Stimulated activated CD4-positive, alpha-beta T cell treated with anti-CD3 and anti-CD28 coated beads, Interleukin-12 subunit alpha, Interleukin-12 subunit beta, amount 100 ng/mL, for 4 hours (primary cell): ENCODE measurements around the gene STOX2.

Experiments used
- DNase-seq: peaks from one replicate; pipeline ENCODE4 v3.0.0-alpha.2; 2020

The STOX2 gene

GRCh38 chr4:183898456-183898855 is 6.7 kb upstream of the STOX2 start:
- no peak for DNase-seq

GRCh38 chr4:183903021-183903760 is 1.9 kb upstream of the STOX2 start:
- DNase-seq = no peak

GRCh38 chr4:183905593-183906488 is 734 bp downstream of the STOX2 start:
- no peak for DNase-seq

- DNase-seq = no peak
These were observed 1.3 kb downstream of the STOX2 start for GRCh38 chr4:183906489-183906738.

GRCh38 chr4:183906739-183907651 is 1.9 kb downstream of the STOX2 start:
- no peak for DNase-seq

GRCh38 chr4:183907871-183908683 is 3.0 kb downstream of the STOX2 start:
- DNase-seq = no peak

- no peak for DNase-seq
These were observed 4.1 kb downstream of the STOX2 start for GRCh38 chr4:183909187-183909586.

- no peak for DNase-seq
These were observed 4.7 kb downstream of the STOX2 start for GRCh38 chr4:183909801-183910200.

GRCh38 chr4:183912585-183912984 is 7.5 kb downstream of the STOX2 start:
- no peak for DNase-seq

- no peak for DNase-seq
These were observed 10.9 kb downstream of the STOX2 start for GRCh38 chr4:183915976-183916375.

GRCh38 chr4:183918696-183919095 is 13.6 kb downstream of the STOX2 start:
- no peak for DNase-seq

- DNase-seq = no peak
These were observed 14.0 kb downstream of the STOX2 start for GRCh38 chr4:183919141-183919540.

- no peak for DNase-seq
These were observed 15.4 kb downstream of the STOX2 start for GRCh38 chr4:183920512-183920911.

- DNase-seq = no peak
These were observed 16.2 kb downstream of the STOX2 start for GRCh38 chr4:183921335-183921734.

- DNase-seq = no peak
These were observed 19.4 kb downstream of the STOX2 start for GRCh38 chr4:183924362-183925044.

GRCh38 chr4:183926950-183927349 is 21.8 kb downstream of the STOX2 start:
- DNase-seq = no peak

GRCh38 chr4:183932576-183932975 is 27.5 kb downstream of the STOX2 start:
- DNase-seq = no peak

GRCh38 chr4:183934761-183935160 is 29.7 kb downstream of the STOX2 start:
- no peak for DNase-seq

GRCh38 chr4:183935355-183936005 is 30.4 kb downstream of the STOX2 start:
- no peak for DNase-seq

GRCh38 chr4:183936047-183936446 is 30.9 kb downstream of the STOX2 start:
- no peak for DNase-seq
